ENCODE data around the gene LCMT2.

DNA sequence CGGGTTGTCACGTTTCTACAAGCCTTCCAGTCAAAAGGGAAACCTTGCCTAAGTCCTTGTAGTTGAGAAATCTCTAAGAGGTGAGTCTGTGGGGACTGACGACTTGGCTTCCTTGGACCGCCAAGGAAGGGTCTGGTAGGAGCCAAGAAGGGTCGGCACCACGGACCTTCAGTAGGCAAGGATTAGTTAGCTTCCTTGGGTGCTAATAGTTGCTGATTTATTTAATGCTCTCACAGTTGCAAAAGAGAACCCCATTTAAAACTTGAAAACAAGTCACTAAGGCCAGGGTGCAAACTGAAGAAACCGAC lies 361 bp upstream of the LCMT2 start:
- TF ChIP-seq POLR2A (IDR thresholded peaks at IDR 0.05; ENCODE audit: low read length) (no peak), GATA1 (IDR thresholded peaks at IDR 0.05; ENCODE audit: low read depth, low read length) (no peak)

All from erythroblast (primary cell).